ENCODE results near the gene TNRC18. TPM values are rescaled to one million over a fixed set of nuclear protein-coding genes. Genes with fewer than 3 reads are reported as not detected.
A peak's percentile ranks its signal among the peaks of the same experiment; 100 is the strongest.

Gene TNRC18
- total RNA-seq, 2 experiments from 2014 or later: 43.8 to 44.2 TPM

DNA sequence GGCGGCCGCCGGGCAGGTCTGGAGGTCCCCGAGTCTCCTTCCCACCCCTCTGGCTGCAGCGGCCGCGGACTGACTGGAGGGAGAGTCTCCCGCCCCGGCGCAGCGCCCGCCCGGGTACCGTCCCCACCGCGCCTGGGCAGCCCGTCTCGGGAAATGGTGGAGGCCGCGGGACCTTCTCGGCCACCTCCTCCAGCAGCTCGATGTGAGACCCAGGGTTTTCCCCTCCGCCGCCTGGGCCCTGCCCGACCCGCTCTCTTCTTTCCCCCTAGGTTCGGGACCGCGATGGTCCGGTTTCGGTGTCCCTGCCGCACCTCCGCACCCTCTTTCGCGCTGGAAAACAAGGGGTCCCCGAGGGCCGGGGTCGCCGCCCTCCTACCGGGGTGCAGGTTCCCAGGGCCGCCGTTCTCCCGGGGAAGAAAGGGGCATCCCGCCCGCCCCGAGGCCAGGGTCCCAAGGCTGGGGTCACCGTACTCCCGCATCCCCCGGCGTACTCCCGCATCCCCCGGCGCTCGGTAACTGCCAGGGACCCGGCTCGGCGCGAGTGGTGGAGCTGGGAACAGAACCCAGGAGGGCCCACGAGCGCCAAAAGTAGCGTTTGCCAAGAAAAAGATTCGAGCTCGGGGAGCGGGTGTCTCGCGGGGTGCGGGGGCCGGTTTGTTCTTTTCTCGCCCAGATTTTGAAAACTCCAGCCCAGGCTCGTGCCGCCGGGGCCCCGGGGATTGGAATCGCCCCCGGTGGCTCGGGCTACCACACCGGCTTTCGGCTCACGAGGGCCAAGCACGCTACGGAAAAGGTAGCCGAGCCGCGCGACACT is 3.4 kb downstream of the TNRC18 start:
- TF ChIP-seq, protein P1, sequence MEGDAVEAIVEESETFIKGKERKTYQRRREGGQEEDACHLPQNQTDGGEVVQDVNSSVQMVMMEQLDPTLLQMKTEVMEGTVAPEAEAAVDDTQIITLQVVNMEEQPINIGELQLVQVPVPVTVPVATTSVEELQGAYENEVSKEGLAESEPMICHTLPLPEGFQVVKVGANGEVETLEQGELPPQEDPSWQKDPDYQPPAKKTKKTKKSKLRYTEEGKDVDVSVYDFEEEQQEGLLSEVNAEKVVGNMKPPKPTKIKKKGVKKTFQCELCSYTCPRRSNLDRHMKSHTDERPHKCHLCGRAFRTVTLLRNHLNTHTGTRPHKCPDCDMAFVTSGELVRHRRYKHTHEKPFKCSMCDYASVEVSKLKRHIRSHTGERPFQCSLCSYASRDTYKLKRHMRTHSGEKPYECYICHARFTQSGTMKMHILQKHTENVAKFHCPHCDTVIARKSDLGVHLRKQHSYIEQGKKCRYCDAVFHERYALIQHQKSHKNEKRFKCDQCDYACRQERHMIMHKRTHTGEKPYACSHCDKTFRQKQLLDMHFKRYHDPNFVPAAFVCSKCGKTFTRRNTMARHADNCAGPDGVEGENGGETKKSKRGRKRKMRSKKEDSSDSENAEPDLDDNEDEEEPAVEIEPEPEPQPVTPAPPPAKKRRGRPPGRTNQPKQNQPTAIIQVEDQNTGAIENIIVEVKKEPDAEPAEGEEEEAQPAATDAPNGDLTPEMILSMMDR (IDR thresholded peaks at IDR 0.05): no peak
- Mint-ChIP-seq H3K36me3 (ENCODE audit: low read depth) (no peaks in the 10 kb centered on the region), H3K4me1 (ENCODE audit: low read depth) (peaks cover 21% of the 10 kb centered on the region), H3K4me3 (peak overlapping the region; percentile 33), H3K9me3 (no peaks in the 10 kb centered on the region), H3K27ac (no peak overlapping the region), H3K27me3 (peaks cover 55% of the 10 kb centered on the region)
- intact Hi-C loops (cut with micrococcal nuclease): no loop called here
- ChIA-PET CTCF (interaction anchor here (1.0 to 1.1 kb wide), 2 partner anchors 11 to 180 kb away, joined by 3 read pairs; no protein-coding TSS in a partner anchor), POLR2A (interaction anchor here (1.0 kb wide), 1 partner anchor 24 kb away, joined by 3 read pairs; no protein-coding TSS in a partner anchor)
- no peak for ATAC-seq
- peak; percentile 30 for DNase-seq

- peaks cover 53% of the 10 kb centered on the region for H3K27me3 Mint-ChIP-seq
- H3K4me1 Mint-ChIP-seq (ENCODE audit: low read depth): peaks cover 16% of the 10 kb centered on the region
- intact Hi-C loops (cut with micrococcal nuclease): no loop called here
- no peak overlapping the region for H3K27ac Mint-ChIP-seq
- CTCF ChIA-PET: interaction anchor here (1.0 to 1.1 kb wide), 2 partner anchors 12 to 179 kb away, joined by 3 read pairs; no protein-coding TSS in a partner anchor
- H3K9me3 Mint-ChIP-seq: no peaks in the 10 kb centered on the region
- TF ChIP-seq, protein P1 (IDR thresholded peaks at IDR 0.05): no peak
- POLR2A ChIA-PET: no interaction called here
- H3K36me3 Mint-ChIP-seq (ENCODE audit: low read depth): no peaks in the 10 kb centered on the region
- DNase-seq (no peak), ATAC-seq (no peak)
- peak overlapping the region; percentile 17 for H3K4me3 Mint-ChIP-seq
Observed at GRCh38 chr7:5419539-5420066, 4.0 kb downstream of the TNRC18 start.

DNA sequence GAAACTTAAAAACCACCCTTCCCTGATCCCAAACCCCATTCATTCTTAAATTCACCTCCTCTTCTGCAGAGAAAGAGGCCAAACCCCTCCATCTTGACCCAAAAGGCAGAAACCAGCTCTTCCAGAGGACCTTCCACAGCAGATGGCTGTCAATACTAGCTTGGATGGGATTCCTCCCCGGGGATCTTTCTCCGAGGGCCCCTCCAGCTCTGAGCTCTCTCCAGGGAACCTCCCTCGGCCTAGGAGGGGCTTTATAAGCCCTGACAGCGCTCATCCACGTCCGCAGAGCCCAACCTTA is 5.4 kb downstream of the TNRC18 start:
- peaks cover 51% of the 10 kb centered on the region for H3K27me3 Mint-ChIP-seq
- ChIA-PET POLR2A (interaction anchor here (0.6 kb wide), 1 partner anchor 24 kb away, joined by 3 read pairs; no protein-coding TSS in a partner anchor), CTCF (no interaction called here)
- no peak for DNase-seq
- ATAC-seq: no peak
- peaks cover 14% of the 10 kb centered on the region for H3K4me1 Mint-ChIP-seq (ENCODE audit: low read depth)
- TF ChIP-seq, protein P1 (IDR thresholded peaks at IDR 0.05): no peak
- intact Hi-C loops (cut with micrococcal nuclease): no loop called here
- H3K9me3 Mint-ChIP-seq: no peaks in the 10 kb centered on the region
- H3K36me3 Mint-ChIP-seq (ENCODE audit: low read depth): no peaks in the 10 kb centered on the region
- H3K27ac Mint-ChIP-seq: no peak overlapping the region
- H3K4me3 Mint-ChIP-seq: no peak overlapping the region

DNA sequence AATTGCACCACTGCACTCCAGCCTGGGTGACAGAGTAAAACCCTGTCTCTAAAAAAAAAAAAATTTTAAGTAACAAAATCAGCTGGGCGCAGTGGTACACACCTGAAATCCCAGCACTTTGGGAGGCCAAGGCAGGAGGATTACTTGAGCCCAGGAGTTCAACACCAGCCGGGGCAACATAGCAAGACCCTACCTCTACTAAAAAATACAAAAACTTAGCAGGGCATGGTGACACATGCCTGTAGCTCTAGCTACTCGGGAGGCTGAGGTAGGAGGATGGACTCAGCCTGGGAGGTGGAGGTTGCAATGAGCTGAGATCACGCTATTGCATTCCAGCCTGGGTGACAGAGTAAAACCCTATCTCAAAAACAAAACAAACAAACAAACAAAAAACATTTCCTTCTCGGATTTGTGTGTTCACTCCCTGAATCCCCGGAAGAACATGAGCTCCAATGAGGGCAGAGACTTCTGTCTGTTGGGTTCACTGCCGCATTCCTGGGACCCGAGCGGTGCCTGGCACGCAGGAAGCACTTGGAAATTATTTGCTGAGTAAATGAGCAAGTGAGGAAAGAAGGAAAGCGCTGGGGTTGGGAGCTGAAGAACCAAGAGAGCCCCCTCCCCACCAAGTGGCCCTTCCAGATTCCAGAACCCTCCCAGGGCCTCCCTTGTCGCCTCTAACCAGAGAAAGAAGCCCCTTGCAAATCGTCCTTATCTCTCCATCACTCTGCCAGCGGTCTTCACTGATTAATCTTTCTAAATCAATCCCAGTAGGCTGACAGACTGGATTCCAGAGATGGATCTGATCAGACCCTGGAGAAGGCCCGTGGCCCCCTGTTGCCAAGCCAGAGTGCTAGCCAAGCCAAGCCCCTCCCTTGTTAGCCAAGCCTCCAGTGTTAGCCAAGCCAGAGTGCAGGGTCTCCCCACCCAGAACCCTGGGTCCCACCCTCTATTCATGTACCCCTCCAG is 6.2 kb downstream of the TNRC18 start:
- ATAC-seq: no peak
- no peak for DNase-seq
- Mint-ChIP-seq H3K27me3 (peaks cover 47% of the 10 kb centered on the region), H3K4me3 (no peak overlapping the region), H3K9me3 (no peaks in the 10 kb centered on the region), H3K36me3 (ENCODE audit: low read depth) (no peaks in the 10 kb centered on the region), H3K27ac (no peak overlapping the region), H3K4me1 (ENCODE audit: low read depth) (peaks cover 10% of the 10 kb centered on the region)
- TF ChIP-seq, protein P1 (IDR thresholded peaks at IDR 0.05): no peak
- ChIA-PET POLR2A (interaction anchor here (0.6 to 1.1 kb wide), 2 partner anchors 21 to 25 kb away, joined by 3 to 6 read pairs; no protein-coding TSS in a partner anchor), CTCF (interaction anchor here (1.2 to 1.7 kb wide), 4 partner anchors 9 to 51 kb away, joined by 3 to 5 read pairs (median 3); no protein-coding TSS in a partner anchor)
- intact Hi-C loops (cut with micrococcal nuclease): no loop called here
